HepG2 (cell line): Measurements from ENCODE around the gene BMP6. TPM values are rescaled to one million over a fixed set of nuclear protein-coding genes. Genes with fewer than 3 reads are reported as not detected.
A peak's percentile ranks its signal among the peaks of the same experiment; 100 is the strongest.

ENCODE experiments used
- BHLHE40 ChIP-seq: IDR thresholded peaks from 2 replicates; pipeline ENCODE4 v1.6.1; 2011; ENCODE audit warnings: low read length, improper control_type of control experiment
- CBX2 ChIP-seq, 2 experiments: fragments of 200-600 bp in 1 of 2; sonication (generic); formaldehyde crosslinking in 1 of 2; IDR thresholded peaks; 2 replicates each; pipeline versions ENCODE4 v1.7.0 to v1.8.1; 2018 to 2022; ENCODE audit warnings: low read depth in 2 of 2, low read length in 1 of 2, mild to moderate bottlenecking in 1 of 2, missing genetic modification reagents in 1 of 2
- HNRNPL ChIP-seq: fragments of 200-400 bp; formaldehyde crosslinking; IDR thresholded peaks from 2 replicates; pipeline ENCODE4 v1.6.1; 2017; ENCODE audit warnings: mild to moderate bottlenecking, low read depth, low read length
- ZNF121 ChIP-seq: sonication (generic); formaldehyde crosslinking; IDR thresholded peaks from 2 replicates; pipeline ENCODE4 v1.5.0; 2020; ENCODE audit warnings: mild to moderate bottlenecking, missing genetic modification reagents
- ZNF816 ChIP-seq: sonication (generic); formaldehyde crosslinking; IDR thresholded peaks from 2 replicates; pipeline ENCODE4 v1.8.0; 2022; ENCODE audit warnings: missing genetic modification reagents, mild to moderate bottlenecking, borderline replicate concordance
- polyA plus RNA-seq, 8 experiments: library from polyadenylated mRNA; depleted of rRNA in 3 of 8; stranded (reverse) in 7 of 8; unstranded in 1 of 8; fragments of >200 nt; fragmentation: Illumina TruSeq in 4 of 8; extraction: Trizol in 4 of 8; gene quantifications; 2 replicates each; pipeline versions ENCODE4 v1.2.1 to v1.2.3, GENCODE V29; 2011 to 2016; ENCODE audit warnings: low read depth in 4 of 8, missing spikeins in 1 of 8, mixed read lengths in 1 of 8; ENCODE audit not compliant: insufficient read depth in 1 of 8
- total RNA-seq, 5 experiments: library from RNA; depleted of rRNA; stranded (reverse); fragments of >200 nt; fragmentation: Illumina TruSeq; extraction: Trizol; gene quantifications; 2 replicates each; pipeline ENCODE4 v1.2.3, GENCODE V29; 2016; ENCODE audit warnings: low read depth in 1 of 5
- TF ChIP-seq, protein P1 (sequence below): sonication (generic); formaldehyde crosslinking; IDR thresholded peaks from 2 replicates; pipeline ENCODE4 v1.4.0; 2020; ENCODE audit warnings: missing genetic modification reagents
- TF ChIP-seq, protein P2 (sequence below): sonication (generic); formaldehyde crosslinking; IDR thresholded peaks from 2 replicates; pipeline ENCODE4 v1.4.0; 2020; ENCODE audit warnings: mild to moderate bottlenecking, missing genetic modification reagents

The BMP6 gene
- total and polyA plus RNA-seq, 2 of the 13 experiments (the other 11 are each of a cell fraction or from before 2014, with no cell fraction given), result 0.09 to 0.18 TPM

DNA sequence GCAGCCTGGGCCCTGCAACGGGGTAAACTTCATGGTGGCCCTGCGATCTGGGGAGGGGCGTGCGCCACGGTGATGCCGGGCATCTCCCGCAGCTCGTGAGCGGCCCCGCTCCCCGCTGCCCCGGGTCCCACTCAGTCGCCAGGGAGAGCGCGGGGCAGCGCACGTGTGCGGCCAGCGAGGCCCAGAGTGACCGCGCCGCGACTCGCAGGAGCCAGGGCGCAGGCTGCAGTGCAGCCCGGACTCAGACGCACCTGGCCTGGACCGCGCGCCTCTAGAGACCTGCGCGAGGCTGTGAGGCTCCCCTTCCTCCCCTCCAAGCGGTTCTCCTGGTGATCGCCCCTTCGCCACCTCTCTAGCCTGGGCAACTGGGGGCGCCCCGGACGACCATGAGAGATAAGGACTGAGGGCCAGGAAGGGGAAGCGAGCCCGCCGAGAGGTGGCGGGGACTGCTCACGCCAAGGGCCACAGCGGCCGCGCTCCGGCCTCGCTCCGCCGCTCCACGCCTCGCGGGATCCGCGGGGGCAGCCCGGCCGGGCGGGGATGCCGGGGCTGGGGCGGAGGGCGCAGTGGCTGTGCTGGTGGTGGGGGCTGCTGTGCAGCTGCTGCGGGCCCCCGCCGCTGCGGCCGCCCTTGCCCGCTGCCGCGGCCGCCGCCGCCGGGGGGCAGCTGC, 652 bp downstream of the BMP6 start (continued):
- TF ChIP-seq HNRNPL (no peak), CBX2 (IDR thresholded peaks at IDR 0.05; ENCODE audit: low read depth, low read length) (no peak), CBX2 (CRISPR knock-in tag; IDR thresholded peaks at IDR 0.05; ENCODE audit: low read depth) (peak; percentile 78; the same call in 1 of the 2 replicates), ZNF816 (no peak), ZNF121 (CRISPR knock-in tag) (no peak), BHLHE40 (no peak)
- TF ChIP-seq, protein P1, sequence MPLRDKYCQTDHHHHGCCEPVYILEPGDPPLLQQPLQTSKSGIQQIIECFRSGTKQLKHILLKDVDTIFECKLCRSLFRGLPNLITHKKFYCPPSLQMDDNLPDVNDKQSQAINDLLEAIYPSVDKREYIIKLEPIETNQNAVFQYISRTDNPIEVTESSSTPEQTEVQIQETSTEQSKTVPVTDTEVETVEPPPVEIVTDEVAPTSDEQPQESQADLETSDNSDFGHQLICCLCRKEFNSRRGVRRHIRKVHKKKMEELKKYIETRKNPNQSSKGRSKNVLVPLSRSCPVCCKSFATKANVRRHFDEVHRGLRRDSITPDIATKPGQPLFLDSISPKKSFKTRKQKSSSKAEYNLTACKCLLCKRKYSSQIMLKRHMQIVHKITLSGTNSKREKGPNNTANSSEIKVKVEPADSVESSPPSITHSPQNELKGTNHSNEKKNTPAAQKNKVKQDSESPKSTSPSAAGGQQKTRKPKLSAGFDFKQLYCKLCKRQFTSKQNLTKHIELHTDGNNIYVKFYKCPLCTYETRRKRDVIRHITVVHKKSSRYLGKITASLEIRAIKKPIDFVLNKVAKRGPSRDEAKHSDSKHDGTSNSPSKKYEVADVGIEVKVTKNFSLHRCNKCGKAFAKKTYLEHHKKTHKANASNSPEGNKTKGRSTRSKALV (CRISPR knock-in tag), result peak; percentile 99
- TF ChIP-seq, protein P2, sequence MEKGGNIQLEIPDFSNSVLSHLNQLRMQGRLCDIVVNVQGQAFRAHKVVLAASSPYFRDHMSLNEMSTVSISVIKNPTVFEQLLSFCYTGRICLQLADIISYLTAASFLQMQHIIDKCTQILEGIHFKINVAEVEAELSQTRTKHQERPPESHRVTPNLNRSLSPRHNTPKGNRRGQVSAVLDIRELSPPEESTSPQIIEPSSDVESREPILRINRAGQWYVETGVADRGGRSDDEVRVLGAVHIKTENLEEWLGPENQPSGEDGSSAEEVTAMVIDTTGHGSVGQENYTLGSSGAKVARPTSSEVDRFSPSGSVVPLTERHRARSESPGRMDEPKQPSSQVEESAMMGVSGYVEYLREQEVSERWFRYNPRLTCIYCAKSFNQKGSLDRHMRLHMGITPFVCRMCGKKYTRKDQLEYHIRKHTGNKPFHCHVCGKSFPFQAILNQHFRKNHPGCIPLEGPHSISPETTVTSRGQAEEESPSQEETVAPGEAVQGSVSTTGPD (CRISPR knock-in tag), result no peak
